ENCODE data around the gene FABP7. TPM values are rescaled to one million over a fixed set of nuclear protein-coding genes. Genes with fewer than 3 reads are reported as not detected.

FABP7 gene
- total RNA-seq, 1 experiment from 2014 or later, result 1.2 TPM

- Histone ChIP-seq H3K36me3 (ENCODE audit: insufficient read depth, low read length, poor library complexity, severe bottlenecking) (no peaks in the 10 kb centered on the region), H3K27ac (ENCODE audit: low read depth, low read length, poor library complexity, severe bottlenecking) (peak overlapping the region; percentile 79), H3K4me1 (ENCODE audit: insufficient read depth, low read length, poor library complexity, severe bottlenecking) (peaks cover 44% of the 10 kb centered on the region), H3K4me3 (ENCODE audit: low read depth, low read length, poor library complexity, severe bottlenecking) (no peak overlapping the region), H3K9me3 (ENCODE audit: low read depth, low read length, poor library complexity, severe bottlenecking) (no peaks in the 10 kb centered on the region), H3K27me3 (replicated peaks; ENCODE audit: insufficient read depth, low read depth, low read length, poor library complexity) (no peaks in the 10 kb centered on the region)
- DNase-seq (ENCODE audit: low spot score), result peak; percentile 30
- no TSS peak for BruUV-seq (replicated peaks)
- ChIA-PET POLR2A (ENCODE audit: low non-redundant PET) (no interaction called here), CTCF (interaction anchor here (1.8 kb wide), 1 partner anchor 103 kb away, joined by 8 read pairs; no protein-coding TSS in a partner anchor)
- intact Hi-C loops (cut with micrococcal nuclease; ENCODE audit: unreplicated experiment), result loop anchor here (10.0 kb wide), 1 partner anchor 979 kb away; no protein-coding TSS in a partner anchor
- no peak for TF ChIP-seq EZH2 (IDR thresholded peaks at IDR 0.05; ENCODE audit: borderline replicate concordance, low read depth, low read length, poor library complexity, severe bottlenecking)
- TF ChIP-seq, protein P1, sequence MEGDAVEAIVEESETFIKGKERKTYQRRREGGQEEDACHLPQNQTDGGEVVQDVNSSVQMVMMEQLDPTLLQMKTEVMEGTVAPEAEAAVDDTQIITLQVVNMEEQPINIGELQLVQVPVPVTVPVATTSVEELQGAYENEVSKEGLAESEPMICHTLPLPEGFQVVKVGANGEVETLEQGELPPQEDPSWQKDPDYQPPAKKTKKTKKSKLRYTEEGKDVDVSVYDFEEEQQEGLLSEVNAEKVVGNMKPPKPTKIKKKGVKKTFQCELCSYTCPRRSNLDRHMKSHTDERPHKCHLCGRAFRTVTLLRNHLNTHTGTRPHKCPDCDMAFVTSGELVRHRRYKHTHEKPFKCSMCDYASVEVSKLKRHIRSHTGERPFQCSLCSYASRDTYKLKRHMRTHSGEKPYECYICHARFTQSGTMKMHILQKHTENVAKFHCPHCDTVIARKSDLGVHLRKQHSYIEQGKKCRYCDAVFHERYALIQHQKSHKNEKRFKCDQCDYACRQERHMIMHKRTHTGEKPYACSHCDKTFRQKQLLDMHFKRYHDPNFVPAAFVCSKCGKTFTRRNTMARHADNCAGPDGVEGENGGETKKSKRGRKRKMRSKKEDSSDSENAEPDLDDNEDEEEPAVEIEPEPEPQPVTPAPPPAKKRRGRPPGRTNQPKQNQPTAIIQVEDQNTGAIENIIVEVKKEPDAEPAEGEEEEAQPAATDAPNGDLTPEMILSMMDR (conservative IDR thresholded peaks at IDR 0.05; ENCODE audit: low read depth, low read length), result no peak
Observed at GRCh38 chr6:122736163-122736562, 43.4 kb upstream of the FABP7 start.

- ChIA-PET POLR2A (ENCODE audit: low non-redundant PET) (no interaction called here), CTCF (interaction anchor here (1.8 kb wide), 1 partner anchor 102 kb away, joined by 8 read pairs; no protein-coding TSS in a partner anchor)
- no peaks in the 10 kb centered on the region for H3K27me3 ChIP-seq (replicated peaks; ENCODE audit: insufficient read depth, low read depth, low read length, poor library complexity)
- peaks cover 44% of the 10 kb centered on the region for H3K4me1 ChIP-seq (ENCODE audit: insufficient read depth, low read length, poor library complexity, severe bottlenecking)
- no TSS peak for BruUV-seq (replicated peaks)
- DNase-seq (ENCODE audit: low spot score), result no peak
- peak overlapping the region; percentile 79 for H3K27ac ChIP-seq (ENCODE audit: low read depth, low read length, poor library complexity, severe bottlenecking)
- no peaks in the 10 kb centered on the region for H3K9me3 ChIP-seq (ENCODE audit: low read depth, low read length, poor library complexity, severe bottlenecking)
- no peaks in the 10 kb centered on the region for H3K36me3 ChIP-seq (ENCODE audit: insufficient read depth, low read length, poor library complexity, severe bottlenecking)
- H3K4me3 ChIP-seq (ENCODE audit: low read depth, low read length, poor library complexity, severe bottlenecking), result no peak overlapping the region
- TF ChIP-seq EZH2 (IDR thresholded peaks at IDR 0.05; ENCODE audit: borderline replicate concordance, low read depth, low read length, poor library complexity, severe bottlenecking), result no peak
- TF ChIP-seq, protein P1 (conservative IDR thresholded peaks at IDR 0.05; ENCODE audit: low read depth, low read length), result no peak
- intact Hi-C loops (cut with micrococcal nuclease; ENCODE audit: unreplicated experiment), result loop anchor here (10.0 kb wide), 1 partner anchor 978 kb away; no protein-coding TSS in a partner anchor
Observed at GRCh38 chr6:122736616-122737015, 42.9 kb upstream of the FABP7 start.

DNA sequence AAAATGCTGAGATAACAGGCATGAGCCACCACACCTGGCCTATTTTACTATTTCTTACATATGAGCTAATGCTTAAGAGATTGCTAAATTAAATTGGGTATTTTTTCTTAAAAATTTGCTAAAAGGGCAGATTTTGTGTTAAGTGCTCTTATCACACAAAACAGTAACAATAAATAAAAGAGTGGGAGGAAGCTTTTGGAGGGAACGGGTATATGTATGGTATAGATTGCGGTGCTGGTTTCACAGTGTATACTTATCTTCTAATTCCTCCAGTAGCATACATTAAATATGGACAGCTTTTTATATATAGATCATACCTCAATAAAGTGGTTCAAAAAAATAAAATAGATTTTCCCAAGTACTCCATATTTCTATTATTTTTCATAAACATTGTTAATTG lies 39.4 kb upstream of the FABP7 start:
- POLR2A ChIA-PET (ENCODE audit: low non-redundant PET), result interaction anchor here (0.7 kb wide), 1 partner anchor 98 kb away, joined by 10 read pairs; no protein-coding TSS in a partner anchor
- BruUV-seq (replicated peaks), result no TSS peak

More for the DNA sequence above, 39.4 kb upstream of the FABP7 start:
- H3K4me3 ChIP-seq (ENCODE audit: low read depth, low read length, poor library complexity, severe bottlenecking), result no peak overlapping the region
- no peaks in the 10 kb centered on the region for H3K27me3 ChIP-seq (replicated peaks; ENCODE audit: insufficient read depth, low read depth, low read length, poor library complexity)
- intact Hi-C loops (cut with micrococcal nuclease; ENCODE audit: unreplicated experiment), result no loop called here
- DNase-seq (ENCODE audit: low spot score), result no peak
- TF ChIP-seq, protein P1 (conservative IDR thresholded peaks at IDR 0.05; ENCODE audit: low read depth, low read length), result no peak
- no peak for TF ChIP-seq EZH2 (IDR thresholded peaks at IDR 0.05; ENCODE audit: borderline replicate concordance, low read depth, low read length, poor library complexity, severe bottlenecking)
- H3K27ac ChIP-seq (ENCODE audit: low read depth, low read length, poor library complexity, severe bottlenecking), result no peak overlapping the region
- H3K4me1 ChIP-seq (ENCODE audit: insufficient read depth, low read length, poor library complexity, severe bottlenecking), result peaks cover 18% of the 10 kb centered on the region
- H3K9me3 ChIP-seq (ENCODE audit: low read depth, low read length, poor library complexity, severe bottlenecking), result no peaks in the 10 kb centered on the region
- CTCF ChIA-PET, result interaction anchor here (0.6 kb wide), 1 partner anchor 99 kb away, joined by 5 read pairs; no protein-coding TSS in a partner anchor
- no peaks in the 10 kb centered on the region for H3K36me3 ChIP-seq (ENCODE audit: insufficient read depth, low read length, poor library complexity, severe bottlenecking)
